WTC11 (cell line): Measurements from ENCODE around the gene JAZF1. TPM values are rescaled to one million over a fixed set of nuclear protein-coding genes. Genes with fewer than 3 reads are reported as not detected.
A peak's percentile ranks its signal among the peaks of the same experiment; 100 is the strongest.

Source experiments
- ATAC-seq: fragments of 200-7000 bp; cut with Tn5 transposase; 2 replicates; pipeline ENCODE4 v1.10.0; 2021; ENCODE audit warnings: mild to moderate bottlenecking, moderate library complexity
- CTCF ChIA-PET: fragments of 300-600 bp; sonication (Branson Sonifier 250); formaldehyde crosslinking; loops from one replicate; lab custom pipeline; 2021; ENCODE audit warnings: antibody characterized with exemption; lab: Charles Lee
- POLR2A ChIA-PET: fragments of 350-600 bp; sonication (Branson Sonifier 250); formaldehyde crosslinking; loops from one replicate; lab custom pipeline; 2021; ENCODE audit warnings: antibody characterized with exemption; lab: Charles Lee
- DNase-seq: peaks from one replicate; pipeline ENCODE4 v3.0.0; 2021; ENCODE audit warnings: low spot score
- H3K27ac Mint-ChIP-seq: 2 replicates; pipeline ENCODE4 v1.8.0; 2021; ENCODE audit warnings: mixed read lengths
- H3K27me3 Mint-ChIP-seq: 2 replicates; pipeline ENCODE4 v1.8.0; 2021; ENCODE audit warnings: low read depth, mild to moderate bottlenecking, moderate library complexity, mixed read lengths
- H3K36me3 Mint-ChIP-seq: 2 replicates; pipeline ENCODE4 v1.8.0; 2021; ENCODE audit warnings: mixed read lengths
- H3K4me1 Mint-ChIP-seq: 2 replicates; pipeline ENCODE4 v1.8.0; 2022; ENCODE audit warnings: mixed read lengths
- H3K4me3 Mint-ChIP-seq: 2 replicates; pipeline ENCODE4 v1.8.0; 2021; ENCODE audit warnings: mild to moderate bottlenecking, moderate library complexity, mixed read lengths
- H3K9me3 Mint-ChIP-seq: 2 replicates; pipeline ENCODE4 v1.8.0; 2021; ENCODE audit warnings: mixed read lengths
- FOXK1 ChIP-seq: sonication (generic); formaldehyde crosslinking; IDR thresholded peaks from 2 replicates; pipeline ENCODE4 v1.8.0; 2022; ENCODE audit warnings: mild to moderate bottlenecking, moderate library complexity, missing genetic modification reagents
- NFATC4 ChIP-seq: fragments of 250-450 bp; sonication (Bioruptor Pico); IDR thresholded peaks from 2 replicates; pipeline ENCODE4 v1.9.0; 2021; ENCODE audit warnings: mild to moderate bottlenecking
- OVOL2 ChIP-seq: fragments of 250-450 bp; sonication (Bioruptor Pico); IDR thresholded peaks from 2 replicates; pipeline ENCODE4 v1.9.0; 2021; ENCODE audit warnings: mild to moderate bottlenecking, borderline replicate concordance
- ZNF121 ChIP-seq: sonication (generic); formaldehyde crosslinking; IDR thresholded peaks from 2 replicates; pipeline ENCODE4 v1.8.0; 2023; ENCODE audit warnings: missing genetic modification reagents
- ZNF219 ChIP-seq: sonication (generic); formaldehyde crosslinking; IDR thresholded peaks from 2 replicates; pipeline ENCODE4 v1.8.0; 2023; ENCODE audit warnings: missing genetic modification reagents, mild to moderate bottlenecking, borderline replicate concordance
- ZNF396 ChIP-seq: fragments of 250-450 bp; sonication (Bioruptor Pico); IDR thresholded peaks from 2 replicates; pipeline ENCODE4 v1.8.0; 2021; ENCODE audit warnings: mild to moderate bottlenecking, moderate library complexity, borderline replicate concordance
- total RNA-seq: library from RNA; stranded (reverse); gene quantifications from 3 replicates; pipeline ENCODE4 v1.2.3, GENCODE V29; 2021
- TF ChIP-seq, protein P1 (sequence below): sonication (generic); formaldehyde crosslinking; IDR thresholded peaks from 2 replicates; pipeline ENCODE4 v1.8.1; 2023; ENCODE audit warnings: mild to moderate bottlenecking, missing genetic modification reagents, moderate library complexity
- TF ChIP-seq, protein P2 (sequence below): sonication (generic); formaldehyde crosslinking; IDR thresholded peaks from 2 replicates; pipeline ENCODE4 v1.8.0; 2022; ENCODE audit warnings: mild to moderate bottlenecking, missing genetic modification reagents
- TF ChIP-seq, protein P3 (sequence below): fragments of 250-450 bp; sonication (Bioruptor Pico); IDR thresholded peaks from 2 replicates; pipeline ENCODE4 v1.8.0; 2021; ENCODE audit warnings: mild to moderate bottlenecking
- TF ChIP-seq, protein P4 (sequence below): sonication (generic); formaldehyde crosslinking; IDR thresholded peaks from 2 replicates; pipeline ENCODE4 v1.8.0; 2022; ENCODE audit warnings: mild to moderate bottlenecking, missing genetic modification reagents
- TF ChIP-seq, protein P5 (sequence below): sonication (generic); formaldehyde crosslinking; conservative IDR thresholded peaks from 2 replicates; pipeline ENCODE4 v1.8.1; 2023; ENCODE audit warnings: mild to moderate bottlenecking, low read depth, missing genetic modification reagents, moderate library complexity

Gene JAZF1
- total RNA-seq, 1 experiment from 2014 or later = 19.0 TPM

DNA sequence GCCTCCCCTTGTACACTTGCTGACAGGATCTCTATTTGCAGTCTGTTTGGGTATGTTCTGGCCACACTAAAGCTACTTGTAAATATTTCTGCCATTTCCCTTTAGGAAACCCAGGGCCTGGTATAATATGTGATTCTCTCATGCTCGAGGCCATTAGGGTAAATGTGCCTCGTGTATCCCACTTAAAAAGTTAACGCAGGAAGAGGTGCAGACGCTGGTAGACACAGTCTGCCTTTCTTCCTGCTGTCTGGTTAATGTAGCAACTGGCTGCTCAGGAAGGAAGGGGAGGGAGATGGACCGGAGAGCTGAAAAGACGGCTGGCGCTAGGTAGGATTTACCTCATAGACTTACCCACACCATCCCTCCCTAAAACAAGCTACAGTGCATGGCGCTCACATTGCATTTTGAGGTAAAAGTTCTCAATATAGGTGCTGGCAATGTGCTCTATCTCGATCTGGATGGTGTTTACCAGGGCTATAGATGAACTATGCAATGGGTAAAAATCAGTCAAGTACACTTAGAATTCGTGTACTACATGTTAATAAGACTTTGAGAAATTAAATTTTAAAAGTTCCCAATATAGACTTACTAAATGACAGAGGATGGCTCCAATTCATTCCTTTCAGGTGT, 125.9 kb downstream of the JAZF1 start:
- H3K27ac Mint-ChIP-seq = peak overlapping the region; percentile 40; the same call in 1 of the 2 replicates
- peaks cover 3% of the 10 kb centered on the region for H3K36me3 Mint-ChIP-seq
- H3K27me3 Mint-ChIP-seq = no peaks in the 10 kb centered on the region; the same call in 1 of the 2 replicates
- no peak for DNase-seq
- peaks cover 47% of the 10 kb centered on the region for H3K4me1 Mint-ChIP-seq
- POLR2A ChIA-PET = no interaction called here
- no peak overlapping the region for H3K4me3 Mint-ChIP-seq
- TF ChIP-seq NFATC4 (CRISPR knock-in tag) = no peak
- ATAC-seq = peak; percentile 73
- CTCF ChIA-PET = interaction anchor here (1.0 to 4.5 kb wide), 3 partner anchors 10 to 42 kb away, joined by 3 to 33 read pairs (median 3); no protein-coding TSS in a partner anchor
- peaks cover 6% of the 10 kb centered on the region; the same call in 1 of the 2 replicates for H3K9me3 Mint-ChIP-seq

DNA sequence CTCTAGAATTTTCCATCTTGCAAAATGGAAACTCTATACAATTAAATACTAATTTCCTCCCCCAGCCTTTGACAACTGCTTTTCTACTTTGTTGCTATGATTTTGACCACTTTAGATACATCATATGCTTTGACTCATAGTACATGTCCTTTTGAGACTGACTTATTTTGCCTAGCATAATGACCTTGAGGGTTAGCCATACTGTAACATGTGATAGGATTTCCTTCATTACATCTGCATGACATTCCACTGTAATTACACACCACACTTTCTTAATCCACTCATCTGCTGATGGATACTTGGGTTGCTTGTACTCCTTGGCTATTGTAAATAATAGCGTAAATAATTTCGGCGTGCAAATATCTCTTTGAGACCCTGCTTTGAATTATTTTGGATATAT, 127.7 kb downstream of the JAZF1 start:
- Mint-ChIP-seq H3K36me3 (peaks cover 3% of the 10 kb centered on the region), H3K4me3 (no peak overlapping the region), H3K9me3 (peaks cover 4% of the 10 kb centered on the region; the same call in 1 of the 2 replicates), H3K27me3 (no peaks in the 10 kb centered on the region; the same call in 1 of the 2 replicates), H3K27ac (no peak overlapping the region), H3K4me1 (peaks cover 45% of the 10 kb centered on the region)
- ATAC-seq = no peak
- DNase-seq = no peak
- ChIA-PET CTCF (interaction anchor here (1.0 to 2.9 kb wide), 2 partner anchors 9 to 41 kb away, joined by 3 to 22 read pairs; no protein-coding TSS in a partner anchor), POLR2A (no interaction called here)
- TF ChIP-seq FOXK1 (CRISPR knock-in tag) (no peak), ZNF121 (no peak)
- TF ChIP-seq, protein P1, sequence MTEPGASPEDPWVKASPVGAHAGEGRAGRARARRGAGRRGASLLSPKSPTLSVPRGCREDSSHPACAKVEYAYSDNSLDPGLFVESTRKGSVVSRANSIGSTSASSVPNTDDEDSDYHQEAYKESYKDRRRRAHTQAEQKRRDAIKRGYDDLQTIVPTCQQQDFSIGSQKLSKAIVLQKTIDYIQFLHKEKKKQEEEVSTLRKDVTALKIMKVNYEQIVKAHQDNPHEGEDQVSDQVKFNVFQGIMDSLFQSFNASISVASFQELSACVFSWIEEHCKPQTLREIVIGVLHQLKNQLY = no peak

DNA sequence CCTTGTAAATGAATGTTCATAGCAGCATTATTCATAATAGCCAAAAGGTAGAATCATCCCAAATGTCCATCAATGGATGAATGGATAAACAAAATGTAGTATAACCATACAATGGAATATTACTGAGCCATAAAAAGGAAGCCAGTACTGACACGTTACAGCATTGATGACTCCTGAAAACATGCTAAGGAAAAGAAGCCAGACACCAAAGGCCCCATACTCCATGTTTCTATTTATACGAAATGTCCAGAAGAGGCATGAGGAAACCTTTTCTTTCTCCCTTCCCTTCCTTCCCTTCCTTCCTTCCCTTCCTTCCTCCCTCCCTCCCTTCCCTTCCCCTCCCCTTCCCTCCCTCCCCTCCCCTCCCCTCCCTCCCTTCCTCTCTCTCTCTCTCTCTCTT, 131.9 kb downstream of the JAZF1 start:
- TF ChIP-seq, protein P2, sequence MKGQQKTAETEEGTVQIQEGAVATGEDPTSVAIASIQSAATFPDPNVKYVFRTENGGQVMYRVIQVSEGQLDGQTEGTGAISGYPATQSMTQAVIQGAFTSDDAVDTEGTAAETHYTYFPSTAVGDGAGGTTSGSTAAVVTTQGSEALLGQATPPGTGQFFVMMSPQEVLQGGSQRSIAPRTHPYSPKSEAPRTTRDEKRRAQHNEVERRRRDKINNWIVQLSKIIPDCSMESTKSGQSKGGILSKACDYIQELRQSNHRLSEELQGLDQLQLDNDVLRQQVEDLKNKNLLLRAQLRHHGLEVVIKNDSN (CRISPR knock-in tag) = no peak
- TF ChIP-seq OVOL2 (CRISPR knock-in tag) = no peak
- TF ChIP-seq, protein P3, sequence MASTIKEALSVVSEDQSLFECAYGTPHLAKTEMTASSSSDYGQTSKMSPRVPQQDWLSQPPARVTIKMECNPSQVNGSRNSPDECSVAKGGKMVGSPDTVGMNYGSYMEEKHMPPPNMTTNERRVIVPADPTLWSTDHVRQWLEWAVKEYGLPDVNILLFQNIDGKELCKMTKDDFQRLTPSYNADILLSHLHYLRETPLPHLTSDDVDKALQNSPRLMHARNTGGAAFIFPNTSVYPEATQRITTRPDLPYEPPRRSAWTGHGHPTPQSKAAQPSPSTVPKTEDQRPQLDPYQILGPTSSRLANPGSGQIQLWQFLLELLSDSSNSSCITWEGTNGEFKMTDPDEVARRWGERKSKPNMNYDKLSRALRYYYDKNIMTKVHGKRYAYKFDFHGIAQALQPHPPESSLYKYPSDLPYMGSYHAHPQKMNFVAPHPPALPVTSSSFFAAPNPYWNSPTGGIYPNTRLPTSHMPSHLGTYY = no peak
- no peak for TF ChIP-seq ZNF396
- no peak for TF ChIP-seq ZNF219 (CRISPR knock-in tag)
- TF ChIP-seq, protein P4, sequence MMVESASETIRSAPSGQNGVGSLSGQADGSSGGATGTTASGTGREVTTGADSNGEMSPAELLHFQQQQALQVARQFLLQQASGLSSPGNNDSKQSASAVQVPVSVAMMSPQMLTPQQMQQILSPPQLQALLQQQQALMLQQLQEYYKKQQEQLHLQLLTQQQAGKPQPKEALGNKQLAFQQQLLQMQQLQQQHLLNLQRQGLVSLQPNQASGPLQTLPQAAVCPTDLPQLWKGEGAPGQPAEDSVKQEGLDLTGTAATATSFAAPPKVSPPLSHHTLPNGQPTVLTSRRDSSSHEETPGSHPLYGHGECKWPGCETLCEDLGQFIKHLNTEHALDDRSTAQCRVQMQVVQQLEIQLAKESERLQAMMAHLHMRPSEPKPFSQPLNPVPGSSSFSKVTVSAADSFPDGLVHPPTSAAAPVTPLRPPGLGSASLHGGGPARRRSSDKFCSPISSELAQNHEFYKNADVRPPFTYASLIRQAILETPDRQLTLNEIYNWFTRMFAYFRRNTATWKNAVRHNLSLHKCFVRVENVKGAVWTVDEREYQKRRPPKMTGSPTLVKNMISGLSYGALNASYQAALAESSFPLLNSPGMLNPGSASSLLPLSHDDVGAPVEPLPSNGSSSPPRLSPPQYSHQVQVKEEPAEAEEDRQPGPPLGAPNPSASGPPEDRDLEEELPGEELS = no peak
- TF ChIP-seq, protein P5, sequence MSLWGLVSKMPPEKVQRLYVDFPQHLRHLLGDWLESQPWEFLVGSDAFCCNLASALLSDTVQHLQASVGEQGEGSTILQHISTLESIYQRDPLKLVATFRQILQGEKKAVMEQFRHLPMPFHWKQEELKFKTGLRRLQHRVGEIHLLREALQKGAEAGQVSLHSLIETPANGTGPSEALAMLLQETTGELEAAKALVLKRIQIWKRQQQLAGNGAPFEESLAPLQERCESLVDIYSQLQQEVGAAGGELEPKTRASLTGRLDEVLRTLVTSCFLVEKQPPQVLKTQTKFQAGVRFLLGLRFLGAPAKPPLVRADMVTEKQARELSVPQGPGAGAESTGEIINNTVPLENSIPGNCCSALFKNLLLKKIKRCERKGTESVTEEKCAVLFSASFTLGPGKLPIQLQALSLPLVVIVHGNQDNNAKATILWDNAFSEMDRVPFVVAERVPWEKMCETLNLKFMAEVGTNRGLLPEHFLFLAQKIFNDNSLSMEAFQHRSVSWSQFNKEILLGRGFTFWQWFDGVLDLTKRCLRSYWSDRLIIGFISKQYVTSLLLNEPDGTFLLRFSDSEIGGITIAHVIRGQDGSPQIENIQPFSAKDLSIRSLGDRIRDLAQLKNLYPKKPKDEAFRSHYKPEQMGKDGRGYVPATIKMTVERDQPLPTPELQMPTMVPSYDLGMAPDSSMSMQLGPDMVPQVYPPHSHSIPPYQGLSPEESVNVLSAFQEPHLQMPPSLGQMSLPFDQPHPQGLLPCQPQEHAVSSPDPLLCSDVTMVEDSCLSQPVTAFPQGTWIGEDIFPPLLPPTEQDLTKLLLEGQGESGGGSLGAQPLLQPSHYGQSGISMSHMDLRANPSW (CRISPR knock-in tag) = no peak
- ATAC-seq (no peak), DNase-seq (no peak)
- peaks cover 36% of the 10 kb centered on the region for H3K4me1 Mint-ChIP-seq
- no peak overlapping the region for H3K4me3 Mint-ChIP-seq
- POLR2A ChIA-PET = no interaction called here
- CTCF ChIA-PET = interaction anchor here (1.8 to 2.0 kb wide), 2 partner anchors 13 to 45 kb away, joined by 4 read pairs; no protein-coding TSS in a partner anchor
- no peaks in the 10 kb centered on the region; the same call in 1 of the 2 replicates for H3K27me3 Mint-ChIP-seq
- no peak overlapping the region for H3K27ac Mint-ChIP-seq
- H3K36me3 Mint-ChIP-seq = peaks cover 3% of the 10 kb centered on the region
- H3K9me3 Mint-ChIP-seq = peaks cover 4% of the 10 kb centered on the region; the same call in 1 of the 2 replicates
